Measurements from ENCODE around the gene IFT25. TPM values are rescaled to one million over a fixed set of nuclear protein-coding genes. Genes with fewer than 3 reads are reported as not detected.

IFT25 gene
- total and polyA plus RNA-seq, 2 experiments from 2014 or later, result 27.4 to 69.0 TPM

GRCh38 chr1:53919675-53920066 lies 25.8 kb downstream of the IFT25 start:
- Histone ChIP-seq H3K9me2 (replicated peaks; ENCODE audit: insufficient read depth) (no peaks in the 10 kb centered on the region), H3K79me2 (no peaks in the 10 kb centered on the region), H3K27ac (peak overlapping the region; percentile 27), H3K4me2 (no peak overlapping the region), H4K20me1 (ENCODE audit: insufficient read depth, poor library complexity, severe bottlenecking) (no peaks in the 10 kb centered on the region), H3K36me3 (replicated peaks; ENCODE audit: insufficient read depth, low read depth) (no peaks in the 10 kb centered on the region), H3K4me1 (ENCODE audit: insufficient read depth) (peaks cover 3% of the 10 kb centered on the region), H2AFZ (no peak overlapping the region), H3K27me3 (no peaks in the 10 kb centered on the region), H3K4me3 (no peak overlapping the region), H3K9me3 (ENCODE audit: low read depth) (no peaks in the 10 kb centered on the region)
- TF ChIP-seq CTCF (IDR thresholded peaks at IDR 0.05; ENCODE audit: poor library complexity), result no peak
- TF ChIP-seq EZH2 (IDR thresholded peaks at IDR 0.05; ENCODE audit: borderline replicate concordance), result no peak
- TF ChIP-seq EZH2phosphoT487 (IDR thresholded peaks at IDR 0.05; ENCODE audit: low read depth, severe bottlenecking, unreplicated experiment), result no peak
- no peak for DNase-seq (ENCODE audit: low spot score)
- 85% methylated on average over 3 of the region's 3 CpGs for WGBS (ENCODE audit: low lambda C conversion rate, missing lambda C conversion rate)

- Histone ChIP-seq H3K4me1 (ENCODE audit: insufficient read depth) (peaks cover 3% of the 10 kb centered on the region), H2AFZ (no peak overlapping the region), H3K4me3 (no peak overlapping the region), H4K20me1 (ENCODE audit: insufficient read depth, poor library complexity, severe bottlenecking) (no peaks in the 10 kb centered on the region), H3K36me3 (replicated peaks; ENCODE audit: insufficient read depth, low read depth) (no peaks in the 10 kb centered on the region), H3K9me2 (replicated peaks; ENCODE audit: insufficient read depth) (no peaks in the 10 kb centered on the region), H3K79me2 (no peaks in the 10 kb centered on the region), H3K4me2 (no peak overlapping the region), H3K27ac (peak overlapping the region; percentile 72), H3K27me3 (no peaks in the 10 kb centered on the region), H3K9me3 (ENCODE audit: low read depth) (no peaks in the 10 kb centered on the region)
- 83% methylated on average over 5 of the region's 5 CpGs for WGBS (ENCODE audit: low lambda C conversion rate, missing lambda C conversion rate)
- no peak for TF ChIP-seq EZH2phosphoT487 (IDR thresholded peaks at IDR 0.05; ENCODE audit: low read depth, severe bottlenecking, unreplicated experiment)
- no peak for TF ChIP-seq EZH2 (IDR thresholded peaks at IDR 0.05; ENCODE audit: borderline replicate concordance)
- no peak for TF ChIP-seq CTCF (IDR thresholded peaks at IDR 0.05; ENCODE audit: poor library complexity)
- DNase-seq (ENCODE audit: low spot score), result no peak
These were observed 27.2 kb downstream of the IFT25 start for GRCh38 chr1:53918343-53918742.

DNA sequence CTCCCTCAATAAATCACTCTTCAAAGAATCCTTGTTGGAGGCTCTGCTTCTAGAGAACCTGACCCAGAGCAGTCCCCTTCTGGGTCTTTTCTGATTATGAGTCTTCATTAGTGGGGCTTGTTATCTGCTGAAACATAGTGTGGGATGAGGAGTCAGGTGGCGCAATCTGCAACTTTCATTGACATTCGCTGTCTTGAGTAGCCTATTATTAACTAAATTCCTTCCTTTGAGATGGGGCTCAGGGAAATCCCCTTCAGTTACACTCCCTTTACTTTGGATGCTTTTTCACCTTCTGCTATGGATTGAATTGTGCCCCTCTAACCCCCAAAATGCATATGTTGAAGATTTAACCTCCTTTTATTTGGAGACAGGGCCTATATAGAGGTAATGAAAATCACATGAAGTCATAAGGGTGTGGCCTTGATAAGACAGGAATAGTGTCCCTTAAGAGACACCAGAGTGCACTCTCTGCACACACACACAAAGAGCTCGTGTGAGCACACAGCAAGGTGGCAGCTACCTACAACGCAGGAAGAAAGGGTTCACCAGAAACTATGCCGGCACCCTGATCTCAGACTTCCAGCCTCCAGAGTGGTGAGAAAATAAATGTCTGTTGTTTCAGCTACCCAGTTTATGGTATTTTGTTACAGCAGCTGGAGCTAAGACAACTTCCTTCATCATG lies 32.0 kb downstream of the IFT25 start:
- Histone ChIP-seq H3K9me3 (ENCODE audit: low read depth) (no peaks in the 10 kb centered on the region), H4K20me1 (ENCODE audit: insufficient read depth, poor library complexity, severe bottlenecking) (no peaks in the 10 kb centered on the region), H2AFZ (no peak overlapping the region), H3K9me2 (replicated peaks; ENCODE audit: insufficient read depth) (no peaks in the 10 kb centered on the region), H3K4me1 (ENCODE audit: insufficient read depth) (peaks cover 13% of the 10 kb centered on the region), H3K4me3 (no peak overlapping the region), H3K4me2 (no peak overlapping the region), H3K27me3 (no peaks in the 10 kb centered on the region), H3K36me3 (replicated peaks; ENCODE audit: insufficient read depth, low read depth) (no peaks in the 10 kb centered on the region), H3K79me2 (no peaks in the 10 kb centered on the region), H3K27ac (no peak overlapping the region)
- TF ChIP-seq EZH2phosphoT487 (IDR thresholded peaks at IDR 0.05; ENCODE audit: low read depth, severe bottlenecking, unreplicated experiment) (no peak), CTCF (IDR thresholded peaks at IDR 0.05; ENCODE audit: poor library complexity) (no peak), EZH2 (IDR thresholded peaks at IDR 0.05; ENCODE audit: borderline replicate concordance) (no peak)
- WGBS (ENCODE audit: low lambda C conversion rate, missing lambda C conversion rate), result 76% methylated on average over 5 of the region's 5 CpGs
- no peak for DNase-seq (ENCODE audit: low spot score)
